IMR-90 (cell line): ENCODE results near the gene FMN2. TPM values are rescaled to one million over a fixed set of nuclear protein-coding genes. Genes with fewer than 3 reads are reported as not detected.

Experiments
- ATAC-seq: fragments of 200-7000 bp; cut with Tn5 transposase; 2 replicates; pipeline ENCODE4 v1.9.1; 2020; ENCODE audit warnings: low read depth, mild to moderate bottlenecking, moderate library complexity
- BruUV-seq: library from RNA; stranded (reverse); fragments of 400-500 nt; replicated peaks from 2 replicates; lab custom pipeline; 2021; lab: Mats Ljungman, UMichigan
- CTCF ChIA-PET: fragments of 300-600 bp; formaldehyde crosslinking; extraction: SDS; loops from one replicate; lab custom pipeline; 2021; ENCODE audit warnings: antibody characterized with exemption; lab: Yijun Ruan, JAX
- POLR2A ChIA-PET: fragments of 300-600 bp; sonication (Branson Sonifier 250); formaldehyde crosslinking; loops from one replicate; lab custom pipeline; 2022; ENCODE audit warnings: antibody characterized with exemption; ENCODE audit not compliant: unreplicated experiment; lab: Charles Lee
- DNase-seq: peaks from one replicate; pipeline ENCODE4 v3.0.0; 2013
- H2AFZ ChIP-seq: replicated peaks from 2 replicates; pipeline ENCODE3; 2013; ENCODE audit warnings: low read length, mild to moderate bottlenecking; ENCODE audit not compliant: poor library complexity
- H2AK5ac ChIP-seq: 2 replicates; pipeline ENCODE4 v1.6.1; 2013; ENCODE audit warnings: low read depth, low read length, inconsistent platforms
- H2AK9ac ChIP-seq: replicated peaks from 2 replicates; pipeline ENCODE3; 2013; ENCODE audit warnings: mild to moderate bottlenecking, low read depth, low read length, moderate library complexity; ENCODE audit not compliant: poor library complexity
- H2BK120ac ChIP-seq: 2 replicates; pipeline ENCODE4 v1.6.1; 2013; ENCODE audit warnings: low read depth, low read length, inconsistent platforms
- H2BK15ac ChIP-seq: 3 replicates; pipeline ENCODE4 v1.6.1; 2013; ENCODE audit warnings: low read depth, low read length, inconsistent platforms
- H2BK20ac ChIP-seq: 2 replicates; pipeline ENCODE4 v1.6.1; 2013; ENCODE audit warnings: low read depth, mild to moderate bottlenecking, inconsistent platforms, low read length, moderate library complexity
- H2BK5ac ChIP-seq: 2 replicates; pipeline ENCODE4 v1.6.1; 2013; ENCODE audit warnings: mild to moderate bottlenecking, low read depth, low read length, inconsistent platforms; ENCODE audit not compliant: poor library complexity, severe bottlenecking
- H3K14ac ChIP-seq: replicated peaks from 2 replicates; pipeline ENCODE4 v1.6.1; 2013; ENCODE audit warnings: low read depth, low read length, inconsistent platforms
- H3K18ac ChIP-seq: 2 replicates; pipeline ENCODE4 v1.6.1; 2013; ENCODE audit warnings: low read depth, low read length, control low read depth
- H3K23ac ChIP-seq: 2 replicates; pipeline ENCODE4 v1.6.1; 2013; ENCODE audit warnings: low read depth, low read length, inconsistent platforms
- H3K27ac ChIP-seq: 2 replicates; pipeline ENCODE4 v1.5.1; 2013; ENCODE audit warnings: mild to moderate bottlenecking, control low read depth, low read length; ENCODE audit not compliant: insufficient read depth
- H3K27me3 ChIP-seq: 2 replicates; pipeline ENCODE4 v1.6.1; 2013; ENCODE audit warnings: low read length; ENCODE audit not compliant: control insufficient read depth, insufficient read depth
- H3K36me3 ChIP-seq: 2 replicates; pipeline ENCODE4 v1.6.1; 2013; ENCODE audit warnings: low read length, mixed read lengths; ENCODE audit not compliant: control insufficient read depth, insufficient read depth
- H3K4ac ChIP-seq: 2 replicates; pipeline ENCODE4 v1.6.1; 2013; ENCODE audit warnings: low read depth, low read length, inconsistent platforms
- H3K4me1 ChIP-seq: 2 replicates; pipeline ENCODE4 v1.6.1; 2013; ENCODE audit warnings: low read length, mixed read lengths; ENCODE audit not compliant: control insufficient read depth, insufficient read depth
- H3K4me2 ChIP-seq: 2 replicates; pipeline ENCODE4 v1.6.1; 2013; ENCODE audit warnings: low read depth, mild to moderate bottlenecking, control low read depth, low read length, moderate library complexity
- H3K4me3 ChIP-seq: 2 replicates; pipeline ENCODE4 v1.5.1; 2013; ENCODE audit warnings: low read depth, mild to moderate bottlenecking, control low read depth, low read length, moderate library complexity; ENCODE audit not compliant: insufficient read depth
- H3K56ac ChIP-seq: 2 replicates; pipeline ENCODE4 v1.6.1; 2013; ENCODE audit warnings: low read length, inconsistent platforms; ENCODE audit not compliant: insufficient read depth; ENCODE audit errors: extremely low read depth
- H3K79me1 ChIP-seq, 2 experiments: 2 replicates each; pipeline ENCODE4 v1.6.1; 2013; ENCODE audit warnings: low read length in 2 of 2, inconsistent platforms in 1 of 2, low read depth in 1 of 2
- H3K9ac ChIP-seq: 2 replicates; pipeline ENCODE4 v1.6.1; 2013; ENCODE audit warnings: low read depth, low read length, control low read depth
- H3K9me1 ChIP-seq: 2 replicates; pipeline ENCODE4 v1.6.1; 2013; ENCODE audit warnings: low read length, inconsistent platforms; ENCODE audit not compliant: insufficient read depth
- H3K9me3 ChIP-seq: 2 replicates; pipeline ENCODE4 v1.6.1; 2013; ENCODE audit warnings: low read length; ENCODE audit not compliant: control insufficient read depth, insufficient read depth
- H4K20me1 ChIP-seq: 2 replicates; pipeline ENCODE4 v1.6.1; 2013; ENCODE audit warnings: low read length, inconsistent platforms; ENCODE audit not compliant: insufficient read depth
- H4K5ac ChIP-seq: 2 replicates; pipeline ENCODE4 v1.6.1; 2013; ENCODE audit warnings: mild to moderate bottlenecking, low read depth, low read length, control low read depth
- H4K8ac ChIP-seq, 2 experiments: 2 replicates each; pipeline ENCODE4 v1.6.1; 2013; ENCODE audit warnings: low read depth in 2 of 2, low read length in 2 of 2, control low read depth in 1 of 2, inconsistent platforms in 1 of 2
- H4K91ac ChIP-seq: 2 replicates; pipeline ENCODE4 v1.6.1; 2013; ENCODE audit warnings: low read depth, low read length, inconsistent platforms; ENCODE audit not compliant: insufficient read depth
- POLR2A ChIP-seq: IDR thresholded peaks from 2 replicates; pipeline ENCODE4 v1.6.1; 2012; ENCODE audit warnings: mild to moderate bottlenecking, low read depth, low read length
- RFX5 ChIP-seq: IDR thresholded peaks from 2 replicates; pipeline ENCODE4 v1.8.0; 2012; ENCODE audit warnings: low read depth, mild to moderate bottlenecking, low read length, moderate library complexity
- WGBS, 2 experiments: methylation state at CpG; one replicate each; pipeline versions ENCODE4 v1.1.5 to v1.1.7; 2013; ENCODE audit warnings: missing lambda C conversion rate in 2 of 2; ENCODE audit not compliant: insufficient read length in 1 of 2; ENCODE audit errors: extremely low coverage in 2 of 2; 5-methylcytosine and 5-hydroxymethylcytosine counted together
- dilution Hi-C: fragments of 300-500 bp; cut with HindIII; formaldehyde crosslinking; loops from one replicate; pipeline ENCODE4 v1.14.3; 2018; ENCODE audit warnings: low sequenced_read_pairs; ENCODE audit not compliant: unreplicated experiment
- in situ Hi-C: fragments of 300-500 bp; cut with MboI; formaldehyde crosslinking; loops from 3 replicates; pipeline ENCODE4 v1.14.3; 2019; ENCODE audit warnings: low sequenced_read_pairs, inconsistent platforms, mixed read lengths
- intact Hi-C: fragments of 100-400 bp; cut with micrococcal nuclease; formaldehyde crosslinking; loops from 2 replicates; pipeline ENCODE4 v1.10.0; 2022
- polyA plus RNA-seq, 3 experiments: library from polyadenylated mRNA; depleted of rRNA; stranded (reverse); fragments of >200 nt; gene quantifications; 2 replicates each; pipeline ENCODE4 v1.2.3, GENCODE V29; 2012; ENCODE audit warnings: low replicate concordance in 1 of 3
- total RNA-seq: library from RNA; depleted of rRNA; stranded (reverse); fragments of >200 nt; gene quantifications from 2 replicates; pipeline ENCODE4 v1.2.3, GENCODE V29; 2012
- TF ChIP-seq, protein P1 (sequence below): conservative IDR thresholded peaks from 2 replicates; pipeline ENCODE4 v1.5.1; 2012; ENCODE audit warnings: mild to moderate bottlenecking, low read depth, low read length, improper control_type of control experiment

Gene FMN2
- total and polyA plus RNA-seq, 2 of the 4 experiments (the other 2 are of a cell fraction), result 29.0 to 35.8 TPM

DNA sequence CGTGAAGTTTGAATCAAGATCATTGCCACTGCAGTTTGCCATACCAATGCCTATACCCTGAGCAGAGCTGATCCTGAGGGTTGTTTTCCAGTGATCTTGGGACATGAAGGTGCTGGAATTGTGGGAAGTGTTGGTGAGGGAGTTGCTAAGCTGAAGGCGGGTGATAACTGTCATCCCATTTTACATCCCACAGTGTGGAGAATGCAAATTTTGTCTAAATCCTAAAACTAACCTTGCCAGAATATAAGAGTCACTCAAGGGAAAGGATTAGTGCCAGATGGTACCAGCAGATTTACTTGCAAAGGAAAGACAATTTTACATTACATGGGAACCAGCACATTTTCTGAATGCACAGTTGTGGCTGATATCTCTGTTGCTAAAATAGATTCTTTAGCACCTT lies 78.6 kb downstream of the FMN2 start:
- dilution Hi-C loops, result no loop called here
- ChIA-PET CTCF (interaction anchor here (1.0 kb wide), 1 partner anchor 21 kb away, joined by 3 read pairs; no protein-coding TSS in a partner anchor), POLR2A (no interaction called here)
- TF ChIP-seq RFX5, result no peak
- TF ChIP-seq, protein P1, sequence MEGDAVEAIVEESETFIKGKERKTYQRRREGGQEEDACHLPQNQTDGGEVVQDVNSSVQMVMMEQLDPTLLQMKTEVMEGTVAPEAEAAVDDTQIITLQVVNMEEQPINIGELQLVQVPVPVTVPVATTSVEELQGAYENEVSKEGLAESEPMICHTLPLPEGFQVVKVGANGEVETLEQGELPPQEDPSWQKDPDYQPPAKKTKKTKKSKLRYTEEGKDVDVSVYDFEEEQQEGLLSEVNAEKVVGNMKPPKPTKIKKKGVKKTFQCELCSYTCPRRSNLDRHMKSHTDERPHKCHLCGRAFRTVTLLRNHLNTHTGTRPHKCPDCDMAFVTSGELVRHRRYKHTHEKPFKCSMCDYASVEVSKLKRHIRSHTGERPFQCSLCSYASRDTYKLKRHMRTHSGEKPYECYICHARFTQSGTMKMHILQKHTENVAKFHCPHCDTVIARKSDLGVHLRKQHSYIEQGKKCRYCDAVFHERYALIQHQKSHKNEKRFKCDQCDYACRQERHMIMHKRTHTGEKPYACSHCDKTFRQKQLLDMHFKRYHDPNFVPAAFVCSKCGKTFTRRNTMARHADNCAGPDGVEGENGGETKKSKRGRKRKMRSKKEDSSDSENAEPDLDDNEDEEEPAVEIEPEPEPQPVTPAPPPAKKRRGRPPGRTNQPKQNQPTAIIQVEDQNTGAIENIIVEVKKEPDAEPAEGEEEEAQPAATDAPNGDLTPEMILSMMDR, result no peak
- TF ChIP-seq POLR2A, result no peak
- Histone ChIP-seq H3K9me3 (no peaks in the 10 kb centered on the region; the same call in 1 of the 2 replicates), H3K4ac (no peak overlapping the region), H2BK120ac (no peak overlapping the region), H3K79me1 (peaks cover 33 to 44% of the 10 kb centered on the region in 2 experiments), H3K23ac (no peak overlapping the region), H2AK9ac (no peak overlapping the region), H4K8ac (no peak overlapping the region), H3K4me3 (no peak overlapping the region), H3K27ac (no peak overlapping the region), H3K4me1 (no peaks in the 10 kb centered on the region), H3K14ac (no peak overlapping the region), H3K9ac (no peak overlapping the region), H2BK15ac (no peak overlapping the region), H3K56ac (no peak overlapping the region), H3K18ac (no peak overlapping the region), H4K5ac (no peak overlapping the region), H4K91ac (no peak overlapping the region), H3K9me1 (peaks cover 9% of the 10 kb centered on the region), H4K20me1 (peaks cover 6% of the 10 kb centered on the region; the same call in 1 of the 2 replicates), H2BK20ac (no peak overlapping the region), H2AFZ (no peak overlapping the region), H2AK5ac (no peak overlapping the region), H3K27me3 (no peaks in the 10 kb centered on the region), H3K36me3 (peaks cover 2% of the 10 kb centered on the region; the same call in 1 of the 2 replicates), H2BK5ac (no peak overlapping the region), H3K4me2 (no peak overlapping the region)
- no CpG with 5 or more reads among the region's 2 CpGs for WGBS, 2 experiments
- DNase-seq (no peak), ATAC-seq (no peak)
- intact Hi-C loops, result loop anchor here (5.0 kb wide), 1 partner anchor 143 kb away; no protein-coding TSS in a partner anchor
- in situ Hi-C loops, result loop anchor here (25.0 kb wide), 1 partner anchor 767 kb away; no protein-coding TSS in a partner anchor
- no TSS peak for BruUV-seq
